ENCODE data around the gene GALNT14. TPM values are rescaled to one million over a fixed set of nuclear protein-coding genes. Genes with fewer than 3 reads are reported as not detected.

GALNT14 gene
- total RNA-seq, 1 experiment from 2014 or later: 2.7 TPM

- H3K4me1 Mint-ChIP-seq: peaks cover 4 to 13% of the 10 kb centered on the region in 2 experiments
- no peaks in the 10 kb centered on the region for H3K9me3 Mint-ChIP-seq
- Histone ChIP-seq H2BK5ac (ENCODE audit: insufficient read length, low read length) (no peak overlapping the region), H3K27ac (ENCODE audit: insufficient read length, low read depth, low read length) (no peak overlapping the region), H3K23ac (ENCODE audit: insufficient read length, low read depth, low read length) (no peak overlapping the region), H4K20me1 (ENCODE audit: control insufficient read depth, insufficient read depth, insufficient read length) (no peaks in the 10 kb centered on the region), H3K9ac (ENCODE audit: extremely low read depth, insufficient read length, low read length) (no peak overlapping the region), H3K27me3 (ENCODE audit: insufficient read depth, low read length) (no peaks in the 10 kb centered on the region), H3K79me2 (ENCODE audit: insufficient read depth, low read length) (no peaks in the 10 kb centered on the region), H3K4ac (ENCODE audit: low read depth, low read length) (no peak overlapping the region), H2BK15ac (ENCODE audit: low read depth, low read length) (no peak overlapping the region), H3K18ac (ENCODE audit: insufficient read length, low read depth, low read length) (no peak overlapping the region), H3K56ac (ENCODE audit: insufficient read length, low read depth, low read length) (no peak overlapping the region), H3K4me1 (ENCODE audit: insufficient read depth, low read length) (no peaks in the 10 kb centered on the region), H4K8ac (replicated peaks; ENCODE audit: insufficient read length, low read depth, low read length) (no peak overlapping the region), H3K4me2 (ENCODE audit: insufficient read depth, insufficient read length, low read length) (no peak overlapping the region), H2BK12ac (ENCODE audit: insufficient read length, low read depth, low read length) (no peak overlapping the region), H3K23me2 (ENCODE audit: insufficient read length, low read depth, low read length, poor library complexity, severe bottlenecking) (no peaks in the 10 kb centered on the region), H4K91ac (ENCODE audit: insufficient read length, low read depth, low read length) (no peak overlapping the region), H2BK20ac (ENCODE audit: low read depth, low read length, poor library complexity, severe bottlenecking) (no peak overlapping the region), H3K9me3 (ENCODE audit: control insufficient read depth, low read depth, low read length) (no peaks in the 10 kb centered on the region), H3K79me1 (ENCODE audit: insufficient read depth, low read depth, low read length, poor library complexity, severe bottlenecking) (no peaks in the 10 kb centered on the region), H3T11ph (ENCODE audit: low read length) (no peak overlapping the region), H3K14ac (ENCODE audit: insufficient read depth, low read length) (no peak overlapping the region), H4K5ac (ENCODE audit: insufficient read length, low read depth, low read length) (no peak overlapping the region), H2AFZ (ENCODE audit: low read length) (no peak overlapping the region), H2AK5ac (ENCODE audit: insufficient read length, low read length) (no peak overlapping the region), H2BK120ac (ENCODE audit: low read depth, low read length, poor library complexity, severe bottlenecking) (no peak overlapping the region)
- no CpG with 5 or more reads among the region's 6 CpGs for WGBS (ENCODE audit: extremely low coverage, insufficient read length, low lambda C conversion rate)
- H3K4me3 Mint-ChIP-seq: no peak overlapping the region
- DNase-seq: no peak
- H3K27me3 Mint-ChIP-seq (ENCODE audit: low read depth): no peaks in the 10 kb centered on the region
- TF ChIP-seq CTCF (conservative IDR thresholded peaks at IDR 0.05): no peak
- H3K36me3 Mint-ChIP-seq (ENCODE audit: insufficient read depth in 1 of 3, low read depth in 3 of 3): no peaks in the 10 kb centered on the region
- no peak overlapping the region for H3K27ac Mint-ChIP-seq
Observed at GRCh38 chr2:31018280-31018679, 120.0 kb downstream of the GALNT14 start.

Data from H9 (cell line).